Heart left ventricle (tissue), 16 donors: Measurements from ENCODE around the gene GET4. TPM values are rescaled to one million over a fixed set of nuclear protein-coding genes. Genes with fewer than 3 reads are reported as not detected.

ENCODE experiments used
- ATAC-seq, 4 donors: fragments of 200-7000 bp; cut with Tn5 transposase; one replicate each; pipeline ENCODE4 v1.9.1; 2020 to 2022; ENCODE audit warnings: moderate library complexity in 4 of 4, mild to moderate bottlenecking in 3 of 4, moderate number of reproducible peaks in 1 of 4
- DNase-seq, 5 donors: peaks; one replicate each; pipeline ENCODE4 v3.0.0-alpha.2; 2020
- H3K27ac ChIP-seq, 12 donors: fragments of 200-600 bp; sonication (generic) in 4 of 12; one replicate each; pipeline versions ENCODE4 v1.5.0 to v1.8.0; 2016 to 2022; ENCODE audit warnings: mild to moderate bottlenecking in 2 of 12
- H3K27me3 ChIP-seq, 9 donors: fragments of 200-600 bp; sonication (generic) in 2 of 9; one replicate each; pipeline versions ENCODE4 v1.5.1 to v1.8.0; 2016 to 2022; ENCODE audit warnings: mild to moderate bottlenecking in 3 of 9
- H3K36me3 ChIP-seq, 9 donors: fragments of 200-600 bp; sonication (generic) in 2 of 9; one replicate each; pipeline versions ENCODE4 v1.5.0 to v1.8.0; 2018 to 2022; ENCODE audit warnings: mild to moderate bottlenecking in 2 of 9
- H3K4me1 ChIP-seq, 12 donors: fragments of 200-600 bp; sonication (generic) in 4 of 12; one replicate each; pipeline versions ENCODE4 v1.5.0 to v1.8.0; 2016 to 2022; ENCODE audit warnings: mild to moderate bottlenecking in 3 of 12
- H3K4me3 ChIP-seq, 12 donors: fragments of 200-600 bp; sonication (generic) in 4 of 12; one replicate each; pipeline versions ENCODE4 v1.5.0 to v1.8.0; 2017 to 2022; ENCODE audit warnings: mild to moderate bottlenecking in 9 of 12, moderate library complexity in 4 of 12
- H3K9me3 ChIP-seq, 12 donors: fragments of 200-600 bp; sonication (generic) in 4 of 12; one replicate each; pipeline versions ENCODE4 v1.5.0 to v1.8.0; 2016 to 2022; ENCODE audit warnings: mild to moderate bottlenecking in 1 of 12
- CTCF ChIP-seq, 12 donors: fragments of 200-600 bp; sonication (generic) in 4 of 12; IDR thresholded peaks; one replicate each; pipeline versions ENCODE4 v1.5.0 to v1.8.0; 2018 to 2022; ENCODE audit warnings: antibody characterized with exemption in 12 of 12, mild to moderate bottlenecking in 5 of 12
- POLR2A ChIP-seq, 2 donors: fragments of 450-650 bp; IDR thresholded peaks; one replicate each; pipeline ENCODE4 v1.6.1; 2017; ENCODE audit warnings: antibody characterized with exemption in 2 of 2, mild to moderate bottlenecking in 2 of 2, moderate library complexity in 2 of 2
- WGBS, 4 donors: extraction: QIAGEN DNeasy Blood & Tissue Kit in 2 of 4; methylation state at CpG; one replicate each; pipeline versions ENCODE4 v1.1.5 to v1.1.7; 2013 to 2018; 5-methylcytosine and 5-hydroxymethylcytosine counted together
- intact Hi-C, 10 donors: fragments of 100-400 bp; cut with DNase I; formaldehyde crosslinking; loops; one replicate each; pipeline versions ENCODE4 v1.11.1 to v1.14.2; 2022
- polyA plus RNA-seq, 2 donors: library from polyadenylated mRNA; stranded (reverse); fragments of 200-250 nt; gene quantifications; one replicate each; pipeline ENCODE4 v1.2.3, GENCODE V29; 2013
- total RNA-seq, 9 donors: library from RNA; depleted of rRNA in 2 of 9; stranded (reverse); fragments of >200 nt in 2 of 9; fragmentation: NEBNext Ultra II Directional in 3 of 9; extraction: Animal tissue kit (Norgen Biotek cat#: 25700) in 3 of 9; gene quantifications; one replicate each; pipeline versions ENCODE4 v1.1.0 to v1.2.4, GENCODE V29; 2016 to 2023
- donor health status: ischemic (EF 13 %, LVEDD 7.1; RV severe dilation, severe dysfunction).
- donor health status: healthy with polysubstance abuse.
- donor health status: DM: no; HTN: yes; CAD: no.
- donor health status: DM: no; HTN: no; CAD: no.
- donor health status: ischemic (EF 25% LVEDD 6.9; RV normal size, moderate dysfunction).
- donor health status: ischemic (EF 25% LVEDD 5.7; RV mildly dilated, moderate dysfunction).
- donor health status: healthy.
- donor health status: DM: yes; HTN: yes; CAD: no.
- donor health status: ischemic (EF 35%, LVEDD 5.7; RV mildly dilated, moderate dysfunction).
- donor health status: nonischemic (EF 11% LVEDD 7.7; RV severe dilation, severe dysfunction).
- donor health status: DM: yes; HTN: yes; CAD: no.
- donor health status: PGD.
- donor health status: ischemic (EF 29% LVEDD 5.4; RV normal size, mild dysfunction).
- donor health status: nonischemic (EF 23%, LVEDD 6.1; RV moderate dilation, normal function).

The GET4 gene
- total and polyA plus RNA-seq, 11 donors = 14.6 to 34.1 (median 19.7) TPM

GRCh38 chr7:894927-895450, 18.6 kb downstream of the GET4 start:
- peaks cover 0 to 69% (median 58%) of the 10 kb centered on the region in 9 donors for H3K36me3 ChIP-seq
- H3K4me3 ChIP-seq = no peak overlapping the region
- intact Hi-C loops = no loop called here
- H3K4me1 ChIP-seq = peaks cover 0 to 14% (median 9%) of the 10 kb centered on the region in 12 donors
- no peak for ATAC-seq
- no peak overlapping the region for H3K27ac ChIP-seq
- TF ChIP-seq CTCF (IDR thresholded peaks at IDR 0.05) = no peak
- TF ChIP-seq POLR2A (IDR thresholded peaks at IDR 0.05) = no peak
- WGBS, 4 donors = 90 to 94% (median 92%) methylated on average over 13 to 21 of the region's 21 CpGs
- no peaks in the 10 kb centered on the region for H3K27me3 ChIP-seq
- no peaks in the 10 kb centered on the region for H3K9me3 ChIP-seq
- DNase-seq = peak in 1 of 5 donors; percentile 51

GRCh38 chr7:895451-896052, 19.2 kb downstream of the GET4 start:
- intact Hi-C loops = no loop called here
- ATAC-seq (no peak), DNase-seq (peak in 1 of 5 donors; percentile 55)
- Histone ChIP-seq H3K36me3 (peaks cover 0 to 66% (median 55%) of the 10 kb centered on the region in 9 donors), H3K4me3 (no peak overlapping the region), H3K27me3 (no peaks in the 10 kb centered on the region), H3K27ac (no peak overlapping the region), H3K9me3 (no peaks in the 10 kb centered on the region), H3K4me1 (peaks cover 0 to 14% (median 9%) of the 10 kb centered on the region in 12 donors)
- no peak for TF ChIP-seq CTCF (IDR thresholded peaks at IDR 0.05)
- TF ChIP-seq POLR2A (IDR thresholded peaks at IDR 0.05) = no peak
- WGBS, 4 donors = 89 to 97% (median 93%) methylated on average over 18 to 52 of the region's 52 CpGs

GRCh38 chr7:896346-897075, 20.2 kb downstream of the GET4 start:
- WGBS, 4 donors = 92 to 97% (median 93%) methylated on average over 16 to 42 of the region's 42 CpGs
- no peak overlapping the region for H3K27ac ChIP-seq
- intact Hi-C loops = no loop called here
- H3K4me3 ChIP-seq = no peak overlapping the region
- peak in 1 of 5 donors; percentile 44 for DNase-seq
- H3K4me1 ChIP-seq = peaks cover 0 to 22% (median 14%) of the 10 kb centered on the region in 12 donors
- TF ChIP-seq CTCF (IDR thresholded peaks at IDR 0.05) (no peak), POLR2A (IDR thresholded peaks at IDR 0.05) (no peak)
- no peak for ATAC-seq
- no peaks in the 10 kb centered on the region for H3K27me3 ChIP-seq
- peaks cover 0 to 56% (median 46%) of the 10 kb centered on the region in 9 donors for H3K36me3 ChIP-seq
- no peaks in the 10 kb centered on the region for H3K9me3 ChIP-seq

GRCh38 chr7:897086-897485, 20.7 kb downstream of the GET4 start:
- H3K36me3 ChIP-seq = peaks cover 0 to 51% (median 40%) of the 10 kb centered on the region in 9 donors
- no peak for TF ChIP-seq POLR2A (IDR thresholded peaks at IDR 0.05)
- TF ChIP-seq CTCF (IDR thresholded peaks at IDR 0.05) = no peak
- H3K9me3 ChIP-seq = no peaks in the 10 kb centered on the region
- ATAC-seq = no peak
- H3K27me3 ChIP-seq = no peaks in the 10 kb centered on the region
- no peak overlapping the region for H3K27ac ChIP-seq
- peak in 1 of 5 donors; percentile 47 for DNase-seq
- H3K4me3 ChIP-seq = no peak overlapping the region
- intact Hi-C loops = no loop called here
- 91 to 96% (median 93%) methylated on average over 10 to 14 of the region's 14 CpGs for WGBS, 4 donors
- H3K4me1 ChIP-seq = peaks cover 0 to 25% (median 14%) of the 10 kb centered on the region in 12 donors
